ENCODE data around the gene TENM3.

The TENM3 gene

DNA sequence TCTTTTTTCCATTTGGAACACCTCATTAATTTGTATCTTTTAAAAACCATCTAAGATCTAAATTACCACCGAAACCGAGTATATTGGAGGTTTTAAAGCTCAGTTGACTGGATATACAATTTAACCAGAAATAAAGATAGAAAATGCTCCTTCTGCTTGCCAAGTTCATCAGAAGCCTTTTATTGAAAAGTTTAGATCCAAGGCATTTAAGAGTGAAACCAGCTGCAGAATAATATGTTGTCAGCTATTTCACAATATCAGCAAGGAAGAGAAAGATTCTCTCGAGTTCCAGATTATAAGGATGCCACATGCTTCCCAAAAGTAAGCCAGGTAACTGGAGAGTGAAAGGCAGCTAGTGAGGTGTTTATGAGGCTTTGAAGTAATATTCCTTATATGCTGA, 456.6 kb downstream of the TENM3 start:
- no peak for DNase-seq

DNA sequence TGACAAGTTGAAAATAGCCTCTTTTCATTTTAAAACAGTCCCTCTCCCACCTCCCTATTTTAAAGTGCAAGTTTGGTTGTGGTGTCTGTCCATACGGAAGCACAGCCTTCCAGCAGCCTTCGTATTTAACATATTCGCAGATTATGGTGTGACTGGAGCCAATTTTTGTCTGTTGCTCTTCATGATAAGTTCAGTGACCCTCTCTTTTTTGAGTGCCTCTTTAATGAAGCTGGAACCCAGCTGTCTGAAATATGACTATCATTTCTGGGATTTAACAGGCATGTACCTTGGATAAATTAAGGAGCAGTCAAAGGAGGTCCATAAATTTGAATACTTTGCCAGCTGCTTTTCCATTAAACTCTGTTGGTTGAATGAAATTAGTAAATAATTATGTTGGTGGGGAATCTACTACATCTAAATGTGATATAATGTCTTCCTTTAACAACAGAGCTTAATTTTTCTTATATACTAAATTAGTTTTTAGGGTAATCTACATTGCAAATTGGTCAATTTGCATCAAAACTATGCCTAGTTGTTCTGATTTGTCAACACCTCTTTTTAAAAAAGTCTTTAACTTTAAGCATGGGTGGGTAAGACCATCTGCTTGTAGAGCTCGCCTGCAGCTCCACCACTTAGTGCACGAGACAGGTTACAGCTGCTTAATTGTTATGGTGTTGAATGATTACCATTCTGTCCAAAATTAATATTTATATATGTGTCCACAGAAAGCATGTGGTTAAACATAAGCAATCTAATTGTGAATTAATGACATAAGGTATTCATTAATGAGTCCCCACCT, 457.4 kb downstream of the TENM3 start:
- no peak for DNase-seq

DNA sequence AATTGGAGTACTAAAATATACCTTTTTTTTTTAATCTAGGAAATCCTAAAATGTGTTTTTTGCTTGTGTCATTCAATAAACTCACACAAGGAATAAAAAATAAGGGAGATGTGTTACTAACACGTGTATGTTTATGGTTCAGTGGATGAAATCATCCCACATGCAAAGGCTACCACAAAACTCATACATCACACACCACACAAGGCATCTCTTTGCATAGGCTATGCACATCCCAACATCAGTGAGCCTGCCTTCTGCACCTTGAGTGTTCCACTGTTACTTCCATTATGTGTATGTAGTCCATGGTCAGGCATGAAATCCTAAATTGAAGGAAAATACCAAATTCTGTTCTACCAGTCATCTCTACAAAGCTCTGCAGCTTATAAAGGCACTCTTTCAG, 460.9 kb downstream of the TENM3 start:
- DNase-seq: no peak

DNA sequence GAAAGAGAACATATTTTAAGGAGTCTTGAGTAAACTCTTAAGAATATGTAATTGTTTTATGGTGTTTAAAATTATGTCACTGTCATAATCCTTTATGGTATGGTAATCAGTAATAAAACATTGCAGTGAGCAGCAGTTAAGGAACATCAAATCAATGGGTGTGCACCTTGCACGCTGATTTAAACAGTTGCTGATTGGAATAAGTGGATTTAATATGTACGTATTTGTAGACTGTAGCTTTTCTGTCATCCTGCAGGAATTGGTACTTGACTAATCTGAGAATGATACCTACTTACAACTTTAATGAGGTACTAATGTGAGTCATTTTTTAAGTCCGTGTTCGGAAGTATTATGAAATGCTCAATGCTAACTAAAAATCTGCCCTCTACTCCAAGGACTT, 461.7 kb downstream of the TENM3 start:
- no peak for DNase-seq

DNA sequence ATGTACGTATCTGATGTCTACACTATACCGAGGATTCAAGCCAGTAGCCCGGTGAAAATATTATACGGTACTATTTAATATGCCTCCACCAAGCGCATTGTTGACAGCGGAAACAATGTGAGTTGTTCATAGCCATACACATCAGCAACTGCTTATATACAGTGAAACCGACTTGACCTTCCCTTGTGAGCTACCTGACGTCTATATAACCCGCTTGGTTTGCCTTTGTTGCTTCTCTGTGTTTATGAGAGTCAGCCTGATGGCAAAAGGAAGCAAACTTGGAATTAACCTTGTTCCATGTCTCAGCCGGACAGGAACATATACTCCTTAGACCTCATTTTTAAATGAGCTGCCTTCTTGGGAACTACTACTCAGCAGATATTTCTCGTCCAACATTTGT, 462.2 kb downstream of the TENM3 start:
- no peak for DNase-seq

DNA sequence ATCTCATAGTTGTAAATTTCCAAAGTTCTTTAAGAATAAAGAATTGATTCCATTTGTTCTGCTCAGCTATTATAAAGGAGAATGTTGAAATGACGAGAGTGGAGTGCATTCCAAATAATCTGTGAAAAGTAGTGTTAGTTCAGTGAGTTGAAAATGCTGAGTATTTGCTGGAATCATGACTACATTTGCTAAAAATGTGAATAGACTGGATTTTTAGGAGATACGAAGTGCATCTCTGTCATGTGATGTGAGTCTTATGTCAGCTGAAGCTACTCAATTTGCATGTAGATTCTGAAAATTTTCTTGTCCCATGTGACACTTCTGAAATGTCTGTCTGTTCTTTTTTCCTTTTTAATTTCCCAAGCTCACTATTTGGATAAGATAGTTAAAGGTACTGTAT, 468.0 kb downstream of the TENM3 start:
- DNase-seq: no peak

DNA sequence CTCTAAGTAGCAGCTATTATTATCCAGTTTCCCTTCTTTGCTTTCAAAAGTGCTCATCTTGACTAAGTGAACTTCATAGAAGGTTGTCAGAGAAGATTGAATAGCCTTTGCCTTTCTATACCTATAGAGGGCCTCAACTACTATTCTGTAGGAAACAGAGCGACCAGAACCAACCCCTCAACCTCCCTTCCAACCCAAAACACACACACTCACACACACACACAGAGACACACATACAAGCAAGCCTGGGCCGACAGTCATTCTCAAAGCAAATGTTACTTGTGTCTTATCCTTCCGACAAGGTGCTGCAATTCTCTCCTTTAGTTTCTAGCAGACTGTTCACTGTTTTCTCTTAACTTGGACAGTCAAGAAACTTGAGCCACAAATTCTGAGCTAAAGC, 472.3 kb downstream of the TENM3 start:
- no peak for DNase-seq

DNA sequence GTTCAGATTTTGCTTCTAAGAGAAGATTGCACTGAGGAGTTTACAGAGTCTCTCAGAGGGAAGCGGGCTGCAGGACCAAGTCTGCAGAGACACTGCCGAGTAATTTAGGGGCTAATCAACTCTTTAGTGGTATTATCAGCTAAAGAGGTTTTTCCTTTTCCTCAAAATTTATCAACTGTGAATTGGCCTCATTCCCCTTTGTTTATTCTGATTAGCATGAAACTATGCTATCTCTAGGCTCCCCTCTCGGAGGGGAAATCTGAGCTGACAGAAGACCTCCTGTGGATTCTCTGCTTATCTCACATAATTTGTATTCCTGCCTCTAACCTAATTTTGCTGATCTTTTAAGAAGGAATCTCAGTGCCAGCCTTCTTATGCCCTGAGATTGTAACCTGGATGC, 473.0 kb downstream of the TENM3 start:
- DNase-seq: no peak

DNA sequence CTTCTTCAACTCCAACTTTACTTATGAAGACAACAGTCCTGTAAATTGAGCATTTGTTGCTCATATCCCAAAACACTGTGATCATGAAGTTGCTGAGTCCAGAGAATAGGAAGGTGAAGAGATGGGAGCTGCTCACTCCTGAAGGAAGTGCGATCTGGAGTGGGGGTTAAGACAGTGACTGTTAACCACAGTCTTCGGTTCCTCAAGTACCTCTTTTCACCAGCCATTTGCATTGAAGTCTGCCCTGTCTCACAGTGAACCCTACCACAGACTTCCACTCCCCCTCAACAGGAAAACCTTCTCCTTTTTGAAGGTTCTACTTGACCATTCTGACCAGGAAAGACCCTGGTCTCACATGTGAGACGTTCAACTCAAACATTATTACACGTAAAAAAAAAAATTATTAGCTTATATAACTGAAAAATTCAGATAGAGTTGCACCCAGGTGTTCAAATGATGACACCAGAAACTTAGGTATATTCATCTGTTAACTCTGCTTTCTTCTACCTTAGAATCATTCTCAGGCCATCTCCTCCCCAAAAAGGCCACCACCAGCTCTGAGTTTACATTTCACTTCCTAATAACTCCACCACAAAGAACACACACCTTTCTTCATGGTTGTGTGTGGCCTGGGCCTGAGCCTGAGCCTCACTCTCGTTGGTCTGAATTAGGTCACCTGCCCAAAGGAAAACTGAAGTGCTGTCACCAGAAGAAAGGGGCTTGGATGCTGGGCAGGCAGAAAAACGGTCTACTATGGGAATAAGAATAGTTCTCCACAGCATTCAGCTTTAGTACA, 474.8 kb downstream of the TENM3 start:
- DNase-seq: no peak

DNA sequence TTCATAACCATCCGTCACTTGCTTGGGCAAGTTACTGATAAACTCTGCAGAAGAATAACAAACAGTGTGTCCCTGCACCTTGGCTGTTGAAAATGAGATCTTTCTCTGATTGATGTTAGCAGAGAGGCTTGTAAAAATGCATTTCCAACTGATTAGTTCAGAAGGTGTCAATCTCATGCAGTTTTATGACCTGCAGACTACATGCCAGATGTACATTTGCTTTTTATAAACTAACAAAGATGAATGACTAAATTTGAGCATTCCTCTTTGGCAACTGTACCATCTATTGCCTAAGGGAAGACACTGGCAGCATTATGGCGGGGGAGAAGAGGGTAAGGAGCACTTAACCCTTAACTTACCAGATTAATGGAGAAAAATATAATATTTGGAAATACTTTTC, 481.2 kb downstream of the TENM3 start:
- no peak for DNase-seq

DNA sequence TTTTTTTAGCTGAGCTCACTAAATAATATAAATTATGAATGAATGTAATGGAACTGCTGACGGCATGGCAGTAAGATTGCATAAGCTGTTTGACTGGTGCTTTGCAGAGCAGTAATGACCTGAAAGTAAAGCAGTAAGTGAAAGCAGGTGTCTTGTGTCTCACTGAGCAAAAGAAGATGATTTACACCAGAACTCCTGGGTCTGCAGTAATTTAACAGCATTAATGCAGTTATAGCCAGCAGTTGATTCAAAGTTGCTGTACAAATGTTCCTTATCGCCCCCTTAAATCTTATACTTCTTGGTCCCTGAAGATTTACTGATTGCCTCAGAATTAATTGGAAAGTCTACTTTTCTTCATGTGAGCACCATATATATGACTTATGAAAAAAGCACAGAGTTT, 486.3 kb downstream of the TENM3 start:
- DNase-seq: no peak

DNA sequence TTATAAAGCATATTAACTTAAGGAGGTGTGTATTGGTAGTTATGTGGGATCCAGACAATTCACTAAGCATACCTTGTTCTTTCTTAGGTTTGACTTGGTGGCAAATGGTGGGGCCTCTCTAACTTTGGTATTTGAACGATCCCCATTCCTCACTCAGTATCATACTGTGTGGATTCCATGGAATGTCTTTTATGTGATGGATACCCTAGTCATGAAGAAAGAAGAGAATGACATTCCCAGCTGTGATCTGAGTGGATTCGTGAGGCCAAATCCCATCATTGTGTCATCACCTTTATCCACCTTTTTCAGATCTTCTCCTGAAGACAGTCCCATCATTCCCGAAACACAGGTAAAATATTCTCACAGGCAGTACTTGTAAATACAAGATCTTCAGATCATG, 487.6 kb downstream of the TENM3 start:
- DNase-seq: no peak

DNA sequence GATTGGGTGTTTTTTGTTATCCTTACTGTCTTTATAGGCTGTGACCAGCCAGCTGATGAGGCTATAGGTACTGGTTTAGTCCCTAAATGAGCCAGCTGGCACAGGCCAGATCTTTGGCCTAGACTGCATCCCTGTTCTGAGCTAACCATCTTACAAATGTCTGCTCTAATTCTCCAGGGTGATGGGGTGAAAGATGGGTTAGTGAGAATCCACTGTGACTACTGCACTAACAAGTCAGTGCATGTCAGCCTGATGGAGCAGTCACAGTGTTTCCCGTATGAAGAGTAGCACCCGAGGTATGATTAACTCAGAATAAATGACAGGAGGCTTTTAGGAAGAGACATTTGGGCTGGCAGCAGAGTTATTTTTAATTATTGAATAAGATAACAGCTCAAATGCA, 493.0 kb downstream of the TENM3 start:
- no peak for DNase-seq

DNA sequence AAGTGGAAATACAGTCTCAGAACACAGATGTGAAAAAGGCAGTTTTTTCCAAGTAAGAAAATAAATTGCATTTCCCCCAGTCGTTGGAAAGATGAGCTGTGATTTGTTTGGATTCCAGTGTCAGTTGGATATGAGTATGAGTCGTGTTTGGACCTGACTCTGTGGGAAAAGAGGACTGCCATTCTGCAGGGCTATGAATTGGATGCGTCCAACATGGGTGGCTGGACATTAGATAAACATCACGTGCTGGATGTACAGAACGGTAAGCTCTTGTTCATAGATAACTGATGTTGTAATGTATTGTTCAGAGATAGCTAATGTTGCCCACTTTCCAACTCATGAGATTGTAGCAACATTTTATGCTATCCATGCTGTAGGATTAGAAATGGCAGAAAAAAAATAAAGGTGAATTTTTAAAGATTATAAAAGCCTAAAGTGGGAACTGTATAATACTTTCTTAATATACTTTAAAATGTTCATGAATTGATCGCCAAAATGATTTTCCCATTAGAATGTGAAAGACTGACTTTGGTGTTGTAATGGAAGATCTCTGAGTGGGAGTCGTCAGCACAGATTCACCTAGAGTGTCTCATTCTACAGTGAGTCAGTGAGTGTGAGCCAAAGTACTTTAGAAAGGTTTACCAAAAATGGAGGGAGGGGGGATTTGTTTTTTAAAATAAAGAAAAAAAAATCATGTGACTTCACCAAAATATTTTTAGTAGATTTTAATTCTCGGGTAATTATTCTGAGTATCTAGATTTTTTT, 495.3 kb downstream of the TENM3 start:
- no peak for DNase-seq

DNA sequence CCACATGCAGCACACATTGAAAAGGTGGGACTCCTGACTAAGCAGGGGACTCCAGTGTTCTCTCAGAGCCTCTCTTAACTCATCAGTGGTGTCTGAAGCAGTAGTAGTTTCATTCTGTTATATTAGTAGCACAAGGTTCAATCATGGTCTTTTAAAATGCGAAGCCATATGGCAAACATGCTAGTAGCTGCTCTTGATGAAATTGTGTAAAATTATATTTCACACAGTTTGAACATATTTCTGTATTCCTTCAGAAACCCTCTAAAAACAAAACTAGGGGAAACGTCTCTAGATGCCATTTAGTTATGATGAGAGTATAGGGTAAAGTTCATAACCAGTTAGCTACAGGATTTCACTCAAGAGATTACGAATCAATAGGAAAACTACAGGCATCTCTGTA, 497.1 kb downstream of the TENM3 start:
- no peak for DNase-seq

DNA sequence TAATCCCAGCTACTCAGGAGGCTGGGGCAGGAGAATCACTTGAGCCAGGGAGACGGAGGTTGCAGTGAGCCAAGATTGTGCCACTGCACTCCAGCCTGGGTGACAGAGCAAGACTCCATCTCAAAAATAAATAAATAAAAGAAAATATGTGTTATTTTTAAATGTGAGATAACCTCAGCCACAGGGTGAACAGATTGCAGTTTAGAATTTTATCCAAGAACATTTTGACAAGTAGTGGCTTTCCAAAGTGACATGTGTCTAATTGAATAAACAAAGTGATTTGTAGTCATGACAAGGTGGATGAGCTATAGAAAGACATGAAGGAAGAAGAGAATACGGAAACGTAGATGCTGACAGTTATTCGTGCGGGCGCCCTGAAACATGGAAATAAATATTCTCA, 497.9 kb downstream of the TENM3 start:
- no peak for DNase-seq

DNA sequence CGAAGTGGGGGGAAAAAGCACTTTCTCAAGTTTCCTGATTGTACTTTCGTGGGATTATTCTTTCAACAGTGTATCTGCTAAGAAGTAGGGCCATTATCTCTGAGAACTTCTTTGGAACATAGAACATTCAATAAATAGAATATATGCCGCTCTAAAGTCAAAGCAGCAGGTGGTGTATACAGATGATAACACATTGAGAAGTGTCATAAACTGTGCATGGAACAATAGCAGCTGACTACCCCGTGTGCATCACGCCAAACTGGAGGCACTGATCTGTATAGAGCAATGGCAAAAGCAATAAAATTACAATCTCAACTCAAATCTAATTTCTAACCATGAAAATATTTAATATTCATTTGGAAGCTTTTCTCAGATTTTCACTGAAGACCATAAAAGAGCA, 498.7 kb downstream of the TENM3 start:
- DNase-seq: no peak

DNA sequence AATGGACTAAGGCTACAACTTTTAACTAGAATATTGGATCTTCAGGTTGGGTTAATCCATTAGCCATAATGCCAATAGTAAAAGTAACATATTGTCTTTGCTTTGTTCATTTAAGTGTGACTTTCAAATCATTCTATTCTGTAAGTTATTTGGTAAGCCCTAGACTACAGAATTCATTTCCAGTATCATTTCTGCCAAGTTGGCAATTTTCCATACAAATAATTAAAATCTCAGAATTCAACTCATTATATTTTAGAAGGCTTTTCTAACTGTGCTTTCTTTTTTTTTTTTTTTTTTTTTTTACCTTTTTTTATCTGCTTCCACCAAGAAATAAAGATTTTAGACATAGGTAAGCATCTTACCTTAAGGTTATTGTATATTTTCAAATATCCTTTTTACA, 500.6 kb downstream of the TENM3 start:
- no peak for DNase-seq

DNA sequence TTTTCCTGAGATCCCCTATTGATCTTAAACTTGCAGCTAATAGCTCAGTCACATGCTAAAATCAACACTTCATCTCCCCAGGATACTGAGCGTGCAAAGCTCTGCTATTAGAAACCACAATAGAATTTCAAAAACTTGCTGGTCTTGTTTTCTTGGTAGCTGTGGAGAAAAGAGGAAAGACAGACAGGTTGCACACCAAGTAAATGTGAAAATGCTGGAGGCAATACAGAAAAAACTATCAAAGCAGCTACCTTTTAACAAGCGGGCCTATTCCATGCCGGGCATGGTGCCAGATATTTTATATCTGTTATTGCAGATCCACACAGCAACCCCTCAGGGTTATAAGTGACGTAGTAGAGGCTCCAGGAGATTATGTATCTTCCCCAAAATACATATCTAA, 502.0 kb downstream of the TENM3 start:
- no peak for DNase-seq

DNA sequence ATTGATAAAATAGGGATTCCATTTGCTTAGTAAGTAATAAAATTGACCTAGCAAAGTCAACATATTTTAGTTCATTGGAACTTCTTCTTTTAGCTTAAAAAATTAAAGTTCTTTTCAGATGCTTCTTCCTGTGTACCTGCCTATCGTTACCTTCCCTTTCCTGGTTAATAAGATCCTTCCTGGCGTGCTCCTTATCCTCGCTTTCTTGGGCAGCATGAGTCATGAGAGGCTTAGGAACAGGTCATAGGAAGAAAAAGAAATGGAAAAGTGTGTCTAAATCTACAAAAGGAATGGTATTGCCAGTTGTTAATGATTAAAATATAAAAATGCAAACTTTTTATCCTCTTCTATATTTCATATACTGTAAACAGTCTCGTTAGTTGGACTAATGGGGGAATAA, 503.7 kb downstream of the TENM3 start:
- DNase-seq: no peak

DNA sequence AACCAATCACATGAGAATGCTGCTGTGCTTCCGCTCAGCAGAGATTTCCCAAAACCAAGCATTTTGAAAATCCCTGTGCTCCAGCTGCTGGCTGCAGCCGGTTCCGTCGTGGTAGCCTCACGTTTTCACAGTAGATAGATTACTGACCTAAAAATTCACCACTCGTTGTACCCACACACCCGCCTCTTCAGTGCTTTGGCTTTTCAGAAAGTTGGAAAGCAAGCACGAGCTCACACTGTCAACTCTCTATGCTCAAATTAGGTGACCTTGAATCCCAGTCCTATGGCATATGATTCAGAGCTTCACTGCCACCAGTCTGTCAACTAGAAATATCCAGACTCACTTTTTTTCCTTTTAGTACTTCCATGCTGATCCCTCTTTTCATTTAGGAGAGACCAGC, 505.1 kb downstream of the TENM3 start:
- no peak for DNase-seq

DNA sequence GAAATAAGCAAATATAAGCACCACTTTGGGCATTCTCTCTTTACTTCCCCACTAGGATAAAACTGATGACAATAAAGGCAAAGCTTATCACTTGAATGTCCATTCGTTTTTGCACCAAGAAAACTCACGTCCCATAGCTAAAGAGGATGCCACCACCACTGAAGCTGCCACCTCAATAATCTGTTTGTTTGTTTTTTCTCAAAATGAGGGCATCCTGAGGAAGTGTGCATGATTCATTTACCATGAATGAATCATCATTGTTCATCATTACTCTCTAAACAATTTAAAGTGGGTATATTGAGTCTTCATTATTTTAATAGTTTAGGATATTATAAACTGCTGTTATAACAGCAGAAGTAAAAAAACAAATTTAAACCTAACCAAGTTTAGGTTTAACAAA, 505.7 kb downstream of the TENM3 start:
- DNase-seq: no peak

DNA sequence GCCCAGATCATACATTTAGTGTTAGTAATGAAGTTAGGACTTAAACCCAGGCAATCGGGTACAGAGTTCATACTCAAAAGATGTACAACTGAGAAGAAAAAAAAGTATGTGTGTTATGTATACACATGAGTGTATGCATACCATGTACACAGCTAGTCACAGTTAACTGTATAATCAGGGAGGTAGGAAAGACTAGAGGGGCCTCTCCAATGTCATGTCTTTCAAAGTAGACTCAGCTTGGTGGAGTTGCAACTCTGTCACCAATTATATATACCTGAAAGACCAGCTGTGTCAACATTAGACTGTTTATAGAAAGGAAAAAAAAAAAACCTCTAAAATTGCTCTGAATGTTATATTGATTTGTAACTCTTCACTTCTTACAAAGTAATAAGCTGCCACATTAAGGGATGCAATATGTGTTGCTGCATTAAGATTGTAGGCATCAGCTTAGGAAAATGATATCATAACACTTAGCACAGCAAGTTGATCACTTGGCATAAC, 506.5 kb downstream of the TENM3 start:
- DNase-seq: no peak

Data from suppressor macrophage (primary cell).